Adrenal gland (tissue), 5 donors: ENCODE data around the gene HIRA.

Experiments used
- CTCF ChIP-seq, 6 experiments: fragments of 450-650 bp in 4 of 6; fragments of 200-600 bp in 2 of 6; sonication (generic) in 1 of 6; IDR thresholded peaks; 1 replicate in 5 of 6; 2 replicates in 1 of 6; pipeline versions ENCODE4 v1.5.1 to v1.8.0; 2016 to 2021; ENCODE audit warnings: antibody characterized with exemption in 6 of 6, mild to moderate bottlenecking in 2 of 6, moderate library complexity in 1 of 6
- POLR2A ChIP-seq, 2 donors: fragments of 450-650 bp; IDR thresholded peaks; one replicate each; pipeline ENCODE4 v1.6.1; 2017; ENCODE audit warnings: antibody characterized with exemption in 2 of 2, mild to moderate bottlenecking in 2 of 2, moderate library complexity in 1 of 2
- donor health status: DM: no; HTN: no; CAD: no.

GRCh38 chr22:19440411-19441195, 9.1 kb upstream of the HIRA start:
- TF ChIP-seq CTCF (IDR thresholded peaks at IDR 0.05) (no peak), POLR2A (IDR thresholded peaks at IDR 0.05) (no peak)
